MCF 10A (cell line): ENCODE measurements around the gene SLMAP. TPM values are rescaled to one million over a fixed set of nuclear protein-coding genes. Genes with fewer than 3 reads are reported as not detected.

Experiments used
- BruUV-seq: library from RNA; stranded (reverse); fragments of 400-500 nt; replicated peaks from 2 replicates; lab custom pipeline; 2021; lab: Mats Ljungman, UMichigan
- CTCF ChIA-PET: fragments of 300-600 bp; sonication (Branson Sonifier 250); formaldehyde crosslinking; extraction: SDS; loops from one replicate; lab custom pipeline; 2021; ENCODE audit warnings: antibody characterized with exemption, inconsistent platforms; lab: Yijun Ruan, JAX
- POLR2A ChIA-PET: fragments of 300-600, 350-650 bp; sonication (Branson Sonifier 250); formaldehyde crosslinking; extraction: SDS; loops from one replicate; lab custom pipeline; 2020; ENCODE audit warnings: antibody characterized with exemption, inconsistent platforms; lab: Yijun Ruan, JAX
- DNase-seq: peaks from one replicate; pipeline ENCODE4 v3.0.0-alpha.2; 2018; ENCODE audit not compliant: unreplicated experiment
- H3K27ac Mint-ChIP-seq: one replicate; pipeline ENCODE4 v1.8.0; 2022; ENCODE audit warnings: mild to moderate bottlenecking, low read depth, mixed read lengths; ENCODE audit not compliant: unreplicated experiment
- H3K27me3 Mint-ChIP-seq: one replicate; pipeline ENCODE4 v1.8.0; 2022; ENCODE audit warnings: mixed read lengths; ENCODE audit not compliant: insufficient read depth, unreplicated experiment
- H3K36me3 Mint-ChIP-seq: one replicate; pipeline ENCODE4 v1.8.0; 2022; ENCODE audit warnings: mild to moderate bottlenecking, moderate library complexity, mixed read lengths; ENCODE audit not compliant: insufficient read depth, unreplicated experiment
- H3K4me1 Mint-ChIP-seq: one replicate; pipeline ENCODE4 v1.8.0; 2022; ENCODE audit warnings: mixed read lengths; ENCODE audit not compliant: insufficient read depth, unreplicated experiment
- H3K4me3 Mint-ChIP-seq: one replicate; pipeline ENCODE4 v1.8.0; 2022; ENCODE audit warnings: mild to moderate bottlenecking, moderate library complexity, mixed read lengths; ENCODE audit not compliant: unreplicated experiment
- H3K9me3 Mint-ChIP-seq: one replicate; pipeline ENCODE4 v1.8.0; 2022; ENCODE audit warnings: mixed read lengths; ENCODE audit not compliant: unreplicated experiment
- CTCF ChIP-seq: fragments of 200-600 bp; IDR thresholded peaks from one replicate; pipeline ENCODE4 v1.8.0; 2022; ENCODE audit warnings: antibody characterized with exemption, mild to moderate bottlenecking; ENCODE audit not compliant: unreplicated experiment
- intact Hi-C: fragments of 100-400 bp; cut with micrococcal nuclease; formaldehyde crosslinking; loops from 2 replicates; pipeline ENCODE4 v1.14.1; 2022
- total RNA-seq: library from RNA; stranded (reverse); gene quantifications from 2 replicates; pipeline ENCODE4 v1.2.3, GENCODE V29; 2022

Gene SLMAP
- total RNA-seq, 1 experiment from 2014 or later: 77.9 TPM

- no peaks in the 10 kb centered on the region for H3K27me3 Mint-ChIP-seq
- BruUV-seq: no TSS peak
- H3K36me3 Mint-ChIP-seq: peaks cover 21% of the 10 kb centered on the region
- TF ChIP-seq CTCF: no peak
- peaks cover 12% of the 10 kb centered on the region for H3K4me1 Mint-ChIP-seq
- ChIA-PET CTCF (interaction anchor here (0.9 to 2.0 kb wide), 3 partner anchors 14 to 125 kb away, joined by 3 to 7 read pairs (median 6); no protein-coding TSS in a partner anchor), POLR2A (interaction anchor here (0.6 to 1.8 kb wide), 4 partner anchors 14 to 54 kb away, joined by 4 to 5 read pairs (median 4); no protein-coding TSS in a partner anchor)
- H3K4me3 Mint-ChIP-seq: no peak overlapping the region
- intact Hi-C loops: no loop called here
- no peak for DNase-seq
- H3K9me3 Mint-ChIP-seq: no peaks in the 10 kb centered on the region
- no peak overlapping the region for H3K27ac Mint-ChIP-seq
These were observed 16.1 kb downstream of the SLMAP start for GRCh38 chr3:57772251-57772650.

GRCh38 chr3:57777774-57778173 lies 21.7 kb downstream of the SLMAP start:
- no peaks in the 10 kb centered on the region for H3K27me3 Mint-ChIP-seq
- TF ChIP-seq CTCF: no peak
- no TSS peak for BruUV-seq
- no peak for DNase-seq
- POLR2A ChIA-PET: interaction anchor here (1.2 to 4.6 kb wide), 4 partner anchors 18 to 181 kb away, joined by 3 to 20 read pairs (median 4); partner anchors contain the start of genes ARF4 and SLMAP
- peaks cover 12% of the 10 kb centered on the region for H3K36me3 Mint-ChIP-seq
- H3K9me3 Mint-ChIP-seq: no peaks in the 10 kb centered on the region
- H3K27ac Mint-ChIP-seq: peak overlapping the region; percentile 86
- intact Hi-C loops: no loop called here
- CTCF ChIA-PET: no interaction called here
- H3K4me3 Mint-ChIP-seq: no peak overlapping the region
- peaks cover 12% of the 10 kb centered on the region for H3K4me1 Mint-ChIP-seq

GRCh38 chr3:57778494-57778893 lies 22.4 kb downstream of the SLMAP start:
- H3K9me3 Mint-ChIP-seq: no peaks in the 10 kb centered on the region
- peaks cover 19% of the 10 kb centered on the region for H3K4me1 Mint-ChIP-seq
- CTCF ChIA-PET: no interaction called here
- intact Hi-C loops: no loop called here
- no peak overlapping the region for H3K4me3 Mint-ChIP-seq
- TF ChIP-seq CTCF: no peak
- no TSS peak for BruUV-seq
- H3K27ac Mint-ChIP-seq: peak overlapping the region; percentile 86
- H3K36me3 Mint-ChIP-seq: peaks cover 12% of the 10 kb centered on the region
- POLR2A ChIA-PET: interaction anchor here (1.0 to 4.6 kb wide), 5 partner anchors 18 to 182 kb away, joined by 3 to 20 read pairs (median 3); partner anchors contain the start of genes ARF4 and SLMAP
- H3K27me3 Mint-ChIP-seq: no peaks in the 10 kb centered on the region
- DNase-seq: no peak

- POLR2A ChIA-PET: interaction anchor here (0.5 to 4.6 kb wide), 8 partner anchors 11 to 120 kb away, joined by 3 to 20 read pairs (median 4); partner anchors contain the start of gene SLMAP
- H3K36me3 Mint-ChIP-seq: peaks cover 12% of the 10 kb centered on the region
- CTCF ChIA-PET: interaction anchor here (1.2 kb wide), 1 partner anchor 9 kb away, joined by 4 read pairs; no protein-coding TSS in a partner anchor
- no TSS peak for BruUV-seq
- H3K27ac Mint-ChIP-seq: peak overlapping the region; percentile 8
- H3K4me1 Mint-ChIP-seq: peaks cover 30% of the 10 kb centered on the region
- no peaks in the 10 kb centered on the region for H3K9me3 Mint-ChIP-seq
- intact Hi-C loops: no loop called here
- no peak overlapping the region for H3K4me3 Mint-ChIP-seq
- no peak for DNase-seq
- no peak for TF ChIP-seq CTCF
- no peaks in the 10 kb centered on the region for H3K27me3 Mint-ChIP-seq
These were observed 23.6 kb downstream of the SLMAP start for GRCh38 chr3:57779666-57780065.
